ENCODE data around the gene ASXL2.

DNA sequence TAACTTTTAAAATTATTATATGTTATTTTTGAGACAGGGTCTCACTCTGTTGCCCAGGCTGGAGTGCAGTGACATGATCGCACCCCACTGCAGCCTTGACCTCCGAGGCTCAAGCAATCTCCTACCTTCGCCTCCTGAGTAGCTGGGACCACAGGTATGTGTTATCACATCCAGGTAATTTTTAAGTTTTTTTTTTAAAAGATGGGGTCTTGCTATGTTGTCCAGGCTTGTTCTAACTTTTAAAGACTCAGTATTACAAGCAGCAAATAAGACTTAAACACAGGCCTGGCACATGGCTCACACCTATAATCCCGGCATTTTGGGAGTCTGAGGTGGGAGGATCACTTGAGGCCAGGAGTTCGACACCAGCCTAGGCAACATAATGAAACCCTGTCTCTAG is 101.2 kb downstream of the ASXL2 start:
- TF ChIP-seq, protein P1, sequence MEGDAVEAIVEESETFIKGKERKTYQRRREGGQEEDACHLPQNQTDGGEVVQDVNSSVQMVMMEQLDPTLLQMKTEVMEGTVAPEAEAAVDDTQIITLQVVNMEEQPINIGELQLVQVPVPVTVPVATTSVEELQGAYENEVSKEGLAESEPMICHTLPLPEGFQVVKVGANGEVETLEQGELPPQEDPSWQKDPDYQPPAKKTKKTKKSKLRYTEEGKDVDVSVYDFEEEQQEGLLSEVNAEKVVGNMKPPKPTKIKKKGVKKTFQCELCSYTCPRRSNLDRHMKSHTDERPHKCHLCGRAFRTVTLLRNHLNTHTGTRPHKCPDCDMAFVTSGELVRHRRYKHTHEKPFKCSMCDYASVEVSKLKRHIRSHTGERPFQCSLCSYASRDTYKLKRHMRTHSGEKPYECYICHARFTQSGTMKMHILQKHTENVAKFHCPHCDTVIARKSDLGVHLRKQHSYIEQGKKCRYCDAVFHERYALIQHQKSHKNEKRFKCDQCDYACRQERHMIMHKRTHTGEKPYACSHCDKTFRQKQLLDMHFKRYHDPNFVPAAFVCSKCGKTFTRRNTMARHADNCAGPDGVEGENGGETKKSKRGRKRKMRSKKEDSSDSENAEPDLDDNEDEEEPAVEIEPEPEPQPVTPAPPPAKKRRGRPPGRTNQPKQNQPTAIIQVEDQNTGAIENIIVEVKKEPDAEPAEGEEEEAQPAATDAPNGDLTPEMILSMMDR (IDR thresholded peaks at IDR 0.05), result no peak
- TF ChIP-seq POLR2A (IDR thresholded peaks at IDR 0.05), result no peak
